Measurements from ENCODE around the gene CDH13. TPM values are rescaled to one million over a fixed set of nuclear protein-coding genes. Genes with fewer than 3 reads are reported as not detected.

The CDH13 gene
- total and polyA plus RNA-seq, 2 experiments from 2014 or later, result 1.6 to 4.4 TPM

GRCh38 chr16:83214671-83215070, 587.9 kb downstream of the CDH13 start:
- TF ChIP-seq CREB1 (CRISPR knock-in tag; IDR thresholded peaks at IDR 0.05; ENCODE audit: low read depth), result no peak

GRCh38 chr16:83215406-83216001, 588.7 kb downstream of the CDH13 start:
- no peaks in the 10 kb centered on the region for H4K20me1 ChIP-seq (replicated peaks; ENCODE audit: insufficient read depth)
- H3F3A ChIP-seq (replicated peaks; ENCODE audit: low read depth), result no peaks in the 10 kb centered on the region
- no peak overlapping the region for H3K4me3 ChIP-seq
- peak; percentile 94 for ATAC-seq
- no peaks in the 10 kb centered on the region for H3K9me2 ChIP-seq (ENCODE audit: insufficient read depth)
- H3K4me2 ChIP-seq, result no peak overlapping the region
- Mint-ChIP-seq H3K4me3 (no peak overlapping the region), H3K27me3 (ENCODE audit: insufficient read depth, low read depth, poor library complexity) (peaks cover 3% of the 10 kb centered on the region), H3K36me3 (ENCODE audit: low read depth) (no peaks in the 10 kb centered on the region), H3K27ac (no peak overlapping the region), H3K4me1 (peaks cover 8% of the 10 kb centered on the region; the same call in 2 of the 3 replicates), H3K9me3 (no peaks in the 10 kb centered on the region)
- no peaks in the 10 kb centered on the region for H3K27me3 ChIP-seq (ENCODE audit: insufficient read depth)
- H3K79me2 ChIP-seq (replicated peaks; ENCODE audit: insufficient read depth), result no peaks in the 10 kb centered on the region
- no peaks in the 10 kb centered on the region for H3K36me3 ChIP-seq (ENCODE audit: insufficient read depth)
- H3K27ac ChIP-seq (ENCODE audit: low read depth), result no peak overlapping the region
- TF ChIP-seq EZH2 (IDR thresholded peaks at IDR 0.05; ENCODE audit: low read depth, unreplicated experiment) (no peak), CTCF (conservative IDR thresholded peaks at IDR 0.05; ENCODE audit: low read depth in 2 of 2) (peak; percentile 94 to 96)
- H2AFZ ChIP-seq, result no peak overlapping the region
- H3K4me1 ChIP-seq (ENCODE audit: insufficient read depth), result no peaks in the 10 kb centered on the region
- DNase-seq (ENCODE audit: low spot score), result peak; percentile 92

More at GRCh38 chr16:83214671-83215070, 587.9 kb downstream of the CDH13 start:
- Histone ChIP-seq H3K9me2 (ENCODE audit: insufficient read depth) (no peaks in the 10 kb centered on the region), H3K36me3 (ENCODE audit: insufficient read depth) (no peaks in the 10 kb centered on the region), H3K27me3 (ENCODE audit: insufficient read depth) (no peaks in the 10 kb centered on the region), H3K79me2 (replicated peaks; ENCODE audit: insufficient read depth) (no peaks in the 10 kb centered on the region), H3K4me1 (ENCODE audit: insufficient read depth) (no peaks in the 10 kb centered on the region), H2AFZ (no peak overlapping the region), H4K20me1 (replicated peaks; ENCODE audit: insufficient read depth) (no peaks in the 10 kb centered on the region), H3F3A (replicated peaks; ENCODE audit: low read depth) (no peaks in the 10 kb centered on the region), H3K4me3 (no peak overlapping the region), H3K27ac (ENCODE audit: low read depth) (no peak overlapping the region), H3K4me2 (no peak overlapping the region)
- Mint-ChIP-seq H3K36me3 (ENCODE audit: low read depth) (no peaks in the 10 kb centered on the region), H3K9me3 (no peaks in the 10 kb centered on the region), H3K4me1 (peaks cover 8% of the 10 kb centered on the region; the same call in 2 of the 3 replicates), H3K27me3 (ENCODE audit: insufficient read depth, low read depth, poor library complexity) (peaks cover 3% of the 10 kb centered on the region), H3K4me3 (no peak overlapping the region), H3K27ac (no peak overlapping the region)
- no peak for ATAC-seq
- no peak for DNase-seq (ENCODE audit: low spot score)

GRCh38 chr16:83219285-83219684, 592.5 kb downstream of the CDH13 start:
- no peak overlapping the region for H3K27ac ChIP-seq (ENCODE audit: low read depth)
- no peak overlapping the region for H3K4me2 ChIP-seq
- no peaks in the 10 kb centered on the region for H3K36me3 ChIP-seq (ENCODE audit: insufficient read depth)
- H3K27me3 ChIP-seq (ENCODE audit: insufficient read depth), result no peaks in the 10 kb centered on the region
- no peaks in the 10 kb centered on the region for H3K36me3 Mint-ChIP-seq (ENCODE audit: low read depth)
- no peaks in the 10 kb centered on the region for H3K4me1 Mint-ChIP-seq
- no peak overlapping the region for H3K4me3 ChIP-seq
- no peak overlapping the region for H3K4me3 Mint-ChIP-seq
- H3K79me2 ChIP-seq (replicated peaks; ENCODE audit: insufficient read depth), result no peaks in the 10 kb centered on the region
- H3F3A ChIP-seq (replicated peaks; ENCODE audit: low read depth), result no peaks in the 10 kb centered on the region
- H2AFZ ChIP-seq, result no peak overlapping the region
- H3K9me3 Mint-ChIP-seq, result no peaks in the 10 kb centered on the region
- no peak for ATAC-seq
- no peak for DNase-seq (ENCODE audit: low spot score)
- no peaks in the 10 kb centered on the region for H3K9me2 ChIP-seq (ENCODE audit: insufficient read depth)
- H3K4me1 ChIP-seq (ENCODE audit: insufficient read depth), result no peaks in the 10 kb centered on the region
- H4K20me1 ChIP-seq (replicated peaks; ENCODE audit: insufficient read depth), result no peaks in the 10 kb centered on the region
- no peak overlapping the region for H3K27ac Mint-ChIP-seq
- peaks cover 7% of the 10 kb centered on the region for H3K27me3 Mint-ChIP-seq (ENCODE audit: insufficient read depth, low read depth, poor library complexity)
- TF ChIP-seq, protein P1, sequence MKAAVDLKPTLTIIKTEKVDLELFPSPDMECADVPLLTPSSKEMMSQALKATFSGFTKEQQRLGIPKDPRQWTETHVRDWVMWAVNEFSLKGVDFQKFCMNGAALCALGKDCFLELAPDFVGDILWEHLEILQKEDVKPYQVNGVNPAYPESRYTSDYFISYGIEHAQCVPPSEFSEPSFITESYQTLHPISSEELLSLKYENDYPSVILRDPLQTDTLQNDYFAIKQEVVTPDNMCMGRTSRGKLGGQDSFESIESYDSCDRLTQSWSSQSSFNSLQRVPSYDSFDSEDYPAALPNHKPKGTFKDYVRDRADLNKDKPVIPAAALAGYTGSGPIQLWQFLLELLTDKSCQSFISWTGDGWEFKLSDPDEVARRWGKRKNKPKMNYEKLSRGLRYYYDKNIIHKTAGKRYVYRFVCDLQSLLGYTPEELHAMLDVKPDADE (IDR thresholded peaks at IDR 0.05), result no peak
- no peak for TF ChIP-seq ZNF462 (CRISPR knock-in tag; IDR thresholded peaks at IDR 0.05)
- no peak for TF ChIP-seq NANOG (IDR thresholded peaks at IDR 0.05; ENCODE audit: borderline replicate concordance)
- no peak for TF ChIP-seq EZH2 (IDR thresholded peaks at IDR 0.05; ENCODE audit: low read depth, unreplicated experiment)
- TF ChIP-seq ZNF331 (CRISPR knock-in tag; IDR thresholded peaks at IDR 0.05; ENCODE audit: low read depth), result no peak

Measured in GM23338 (cell line).